Type B pancreatic cell (in vitro differentiated cells): ENCODE data around the gene WTIP. TPM values are rescaled to one million over a fixed set of nuclear protein-coding genes. Genes with fewer than 3 reads are reported as not detected.
A peak's percentile ranks its signal among the peaks of the same experiment; 100 is the strongest.

ENCODE experiments used
- DNase-seq: peaks from one replicate; pipeline ENCODE4 v3.0.0; 2021; ENCODE audit warnings: mixed read lengths; ENCODE audit not compliant: unreplicated experiment; ENCODE audit errors: extremely low spot score
- H3K27ac Mint-ChIP-seq: 2 replicates; pipeline ENCODE4 v1.8.0; 2021; ENCODE audit warnings: mild to moderate bottlenecking, mixed read lengths
- H3K27me3 Mint-ChIP-seq: 2 replicates; pipeline ENCODE4 v1.8.0; 2021; ENCODE audit warnings: mixed read lengths
- H3K36me3 Mint-ChIP-seq: 2 replicates; pipeline ENCODE4 v1.8.0; 2021; ENCODE audit warnings: mixed read lengths
- H3K4me1 Mint-ChIP-seq: one replicate; pipeline ENCODE4 v1.8.0; 2021; ENCODE audit warnings: mixed read lengths; ENCODE audit not compliant: unreplicated experiment
- H3K4me3 Mint-ChIP-seq: 2 replicates; pipeline ENCODE4 v1.8.0; 2021; ENCODE audit warnings: mild to moderate bottlenecking, mixed read lengths
- H3K9me3 Mint-ChIP-seq: 2 replicates; pipeline ENCODE4 v1.8.0; 2021; ENCODE audit warnings: mixed read lengths
- CTCF ChIP-seq: fragments of 200-600 bp; sonication (generic); conservative IDR thresholded peaks from 2 replicates; pipeline ENCODE4 v1.5.0; 2021; ENCODE audit warnings: antibody characterized with exemption, mild to moderate bottlenecking
- total RNA-seq: library from RNA; stranded (reverse); gene quantifications from 2 replicates; pipeline ENCODE4 v1.2.1, GENCODE V29; 2021; ENCODE audit warnings: low replicate concordance

WTIP gene
- total RNA-seq, 1 donor from 2014 or later, result 23.9 TPM

- H3K27me3 Mint-ChIP-seq, result no peaks in the 10 kb centered on the region
- no peak overlapping the region for H3K27ac Mint-ChIP-seq
Measured at GRCh38 chr19:34497112-34497805, 15.7 kb downstream of the WTIP start.

GRCh38 chr19:34499155-34499834, 17.7 kb downstream of the WTIP start:
- Mint-ChIP-seq H3K9me3 (no peaks in the 10 kb centered on the region), H3K4me1 (peaks cover 6% of the 10 kb centered on the region), H3K27ac (no peak overlapping the region), H3K27me3 (no peaks in the 10 kb centered on the region), H3K4me3 (no peak overlapping the region), H3K36me3 (peaks cover 4% of the 10 kb centered on the region)
- DNase-seq, result no peak
- TF ChIP-seq CTCF, result no peak

More at GRCh38 chr19:34497112-34497805, 15.7 kb downstream of the WTIP start:
- no peak for DNase-seq
- Mint-ChIP-seq H3K36me3 (peaks cover 10% of the 10 kb centered on the region), H3K4me1 (no peaks in the 10 kb centered on the region), H3K9me3 (no peaks in the 10 kb centered on the region), H3K4me3 (no peak overlapping the region)
- no peak for TF ChIP-seq CTCF

- H3K27me3 Mint-ChIP-seq, result no peaks in the 10 kb centered on the region
- peaks cover 6% of the 10 kb centered on the region for H3K4me1 Mint-ChIP-seq
- no peak overlapping the region for H3K4me3 Mint-ChIP-seq
- no peak for DNase-seq
- no peak for TF ChIP-seq CTCF
- H3K9me3 Mint-ChIP-seq, result no peaks in the 10 kb centered on the region
- H3K36me3 Mint-ChIP-seq, result peaks cover 4% of the 10 kb centered on the region
- H3K27ac Mint-ChIP-seq, result no peak overlapping the region
Measured at GRCh38 chr19:34500656-34501120, 19.1 kb downstream of the WTIP start.

GRCh38 chr19:34501339-34502320, 20.1 kb downstream of the WTIP start:
- peaks cover 6% of the 10 kb centered on the region for H3K4me1 Mint-ChIP-seq
- H3K9me3 Mint-ChIP-seq, result no peaks in the 10 kb centered on the region
- DNase-seq, result peak; percentile 97
- H3K27me3 Mint-ChIP-seq, result no peaks in the 10 kb centered on the region
- H3K27ac Mint-ChIP-seq, result no peak overlapping the region
- H3K4me3 Mint-ChIP-seq, result no peak overlapping the region
- peaks cover 4% of the 10 kb centered on the region for H3K36me3 Mint-ChIP-seq
- TF ChIP-seq CTCF, result peak; percentile 97

GRCh38 chr19:34502582-34503411, 21.2 kb downstream of the WTIP start:
- H3K27ac Mint-ChIP-seq, result no peak overlapping the region
- H3K27me3 Mint-ChIP-seq, result no peaks in the 10 kb centered on the region
- no peak overlapping the region for H3K4me3 Mint-ChIP-seq
- peaks cover 6% of the 10 kb centered on the region for H3K4me1 Mint-ChIP-seq
- H3K9me3 Mint-ChIP-seq, result no peaks in the 10 kb centered on the region
- no peak for DNase-seq
- TF ChIP-seq CTCF, result no peak
- H3K36me3 Mint-ChIP-seq, result peaks cover 4% of the 10 kb centered on the region
